Measurements from ENCODE around the gene CAPN12.
"Not testable (repeated sequence)": the region's sequence is repeated elsewhere in the genome, so short reads cannot be mapped to it uniquely, and the experiment has no call there.

The CAPN12 gene

GRCh38 chr19:38770228-38770948 is 26.1 kb upstream of the CAPN12 start:
- DNase-seq (ENCODE audit: low read depth): not testable (repeated sequence)

GRCh38 chr19:38769635-38770211 is 25.4 kb upstream of the CAPN12 start:
- peak; percentile 88 for DNase-seq (ENCODE audit: low read depth)

- no peak for DNase-seq (ENCODE audit: low read depth)
Measured at GRCh38 chr19:38766276-38767047, 22.2 kb upstream of the CAPN12 start.

- DNase-seq (ENCODE audit: low read depth): no peak
Measured at GRCh38 chr19:38765214-38765613, 20.9 kb upstream of the CAPN12 start.

GRCh38 chr19:38763795-38764220 is 19.5 kb upstream of the CAPN12 start:
- DNase-seq (ENCODE audit: low read depth): no peak

- not testable (repeated sequence) for DNase-seq (ENCODE audit: low read depth)
Measured at GRCh38 chr19:38761884-38762389, 17.7 kb upstream of the CAPN12 start.

- not testable (repeated sequence) for DNase-seq (ENCODE audit: low read depth)
Measured at GRCh38 chr19:38760805-38761517, 16.7 kb upstream of the CAPN12 start.

- no peak for DNase-seq (ENCODE audit: low read depth)
Measured at GRCh38 chr19:38759590-38760003, 15.3 kb upstream of the CAPN12 start.

GRCh38 chr19:38754196-38754595 is 9.9 kb upstream of the CAPN12 start:
- DNase-seq (ENCODE audit: low read depth): not testable (repeated sequence)

- not testable (repeated sequence) for DNase-seq (ENCODE audit: low read depth)
Measured at GRCh38 chr19:38753783-38754182, 9.5 kb upstream of the CAPN12 start.

GRCh38 chr19:38745316-38745715 is 1.0 kb upstream of the CAPN12 start:
- DNase-seq (ENCODE audit: low read depth): no peak

- DNase-seq (ENCODE audit: low read depth): no peak
Measured at GRCh38 chr19:38744874-38745273, 600 bp upstream of the CAPN12 start.

GRCh38 chr19:38743394-38744297 is 628 bp downstream of the CAPN12 start:
- DNase-seq (ENCODE audit: low read depth): no peak

- no peak for DNase-seq (ENCODE audit: low read depth)
Measured at GRCh38 chr19:38742906-38743305, 1.4 kb downstream of the CAPN12 start.

- DNase-seq (ENCODE audit: low read depth): no peak
Measured at GRCh38 chr19:38742296-38742695, 2.0 kb downstream of the CAPN12 start.

GRCh38 chr19:38741670-38742069 is 2.6 kb downstream of the CAPN12 start:
- no peak for DNase-seq (ENCODE audit: low read depth)

- DNase-seq (ENCODE audit: low read depth): no peak
Measured at GRCh38 chr19:38740932-38741331, 3.3 kb downstream of the CAPN12 start.

- DNase-seq (ENCODE audit: low read depth): no peak
Measured at GRCh38 chr19:38740257-38740592, 4.0 kb downstream of the CAPN12 start.

- no peak for DNase-seq (ENCODE audit: low read depth)
Measured at GRCh38 chr19:38739440-38740256, 4.6 kb downstream of the CAPN12 start.

Data from stimulated activated CD8-positive, alpha-beta memory T cell treated with anti-CD3 and anti-CD28 coated beads, Interleukin-15, amount 100 ng/mL, for 1 hour (primary cell).